Measurements from ENCODE around the gene XRCC2.

Gene XRCC2

DNA sequence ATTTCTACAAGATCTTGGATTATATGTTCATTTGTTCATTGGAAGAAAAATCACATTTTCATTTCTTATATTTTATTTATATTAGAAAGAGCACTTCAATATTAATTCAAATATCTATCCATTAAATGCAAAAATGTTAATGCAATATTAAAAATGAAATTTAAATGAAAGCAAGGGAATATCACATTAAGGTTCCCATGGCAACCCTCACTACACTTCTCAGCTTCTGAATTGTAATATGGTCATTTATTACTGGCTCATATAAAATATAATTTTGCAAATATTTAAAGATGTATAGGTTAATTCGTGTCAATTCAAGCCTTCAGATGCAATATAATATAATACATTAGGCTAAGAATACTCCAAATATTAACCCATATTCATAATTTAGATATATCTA is 38.8 kb downstream of the XRCC2 start:
- no CpG with 5 or more reads among the region's 1 CpG for WGBS, 2 donors (ENCODE audit: extremely low coverage in 2 of 2, insufficient read length in 2 of 2, insufficient replicate concordance in 1 of 2)
- H2AFZ ChIP-seq (ENCODE audit: low read length): no peak overlapping the region

DNA sequence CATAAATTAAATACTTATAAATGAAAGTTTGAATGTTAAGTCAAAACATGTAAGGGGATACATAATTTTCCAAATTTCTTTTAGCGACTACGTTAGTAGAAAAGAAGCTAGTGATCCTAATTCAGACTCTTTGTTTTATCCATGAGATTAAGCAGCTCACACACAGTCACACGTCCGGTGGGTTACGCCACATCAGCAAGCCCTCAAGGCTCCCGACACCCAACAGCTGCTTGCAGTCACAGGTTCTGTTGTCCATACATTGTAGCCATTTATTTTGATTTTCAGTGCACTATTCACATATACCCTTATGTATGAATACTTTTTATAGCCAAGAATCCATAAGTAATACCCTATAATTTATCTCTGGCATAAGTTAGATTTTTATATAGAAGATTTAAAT is 39.5 kb downstream of the XRCC2 start:
- no peak overlapping the region for H3K27ac ChIP-seq (replicated peaks; ENCODE audit: low read length)
- no peaks in the 10 kb centered on the region for H3K36me3 ChIP-seq (replicated peaks in 1 of 2; ENCODE audit: control insufficient read depth in 2 of 2, insufficient read depth in 2 of 2, low read length in 2 of 2)
- H2AK5ac ChIP-seq (ENCODE audit: low read depth, low read length): no peak overlapping the region
- no peak overlapping the region for H3K4me2 ChIP-seq (ENCODE audit: insufficient read depth, low read length, poor library complexity, severe bottlenecking)
- no peaks in the 10 kb centered on the region for H3K79me1 ChIP-seq (ENCODE audit: low read depth, low read length)
- no peak overlapping the region for H2BK15ac ChIP-seq (ENCODE audit: low read length)
- H3K9me3 ChIP-seq (replicated peaks in 1 of 2; ENCODE audit: control insufficient read depth in 2 of 2, insufficient read depth in 1 of 2, low read depth in 1 of 2, low read length in 2 of 2): no peaks in the 10 kb centered on the region
- H3K9ac ChIP-seq (ENCODE audit: low read depth, low read length, poor library complexity): no peak overlapping the region
- WGBS, 2 donors (ENCODE audit: extremely low coverage in 2 of 2, insufficient read length in 2 of 2, insufficient replicate concordance in 1 of 2): no CpG with 5 or more reads among the region's 6 CpGs
- no peak overlapping the region for H2BK12ac ChIP-seq (ENCODE audit: low read length)
- no peak overlapping the region for H4K8ac ChIP-seq (ENCODE audit: low read depth, low read length)
- H2BK5ac ChIP-seq (ENCODE audit: low read length): no peak overlapping the region
- no peak overlapping the region for H3K18ac ChIP-seq (ENCODE audit: low read length)
- no peaks in the 10 kb centered on the region for H3K27me3 ChIP-seq (ENCODE audit: control insufficient read depth in 3 of 3, insufficient read depth in 3 of 3, low read depth in 1 of 3, low read length in 3 of 3)
- no peak overlapping the region for H2BK120ac ChIP-seq (ENCODE audit: low read depth, low read length)
- no peak overlapping the region for H2AFZ ChIP-seq (ENCODE audit: low read length)
- no peak for DNase-seq (ENCODE audit: low spot score)
- H3K14ac ChIP-seq (ENCODE audit: low read length): no peak overlapping the region
- no peak overlapping the region for H3K23ac ChIP-seq (ENCODE audit: low read depth, low read length, poor library complexity)
- no peaks in the 10 kb centered on the region for H3K4me1 ChIP-seq (ENCODE audit: control insufficient read depth in 2 of 2, insufficient read depth in 1 of 2, low read depth in 1 of 2, low read length in 2 of 2)
- no peak overlapping the region for H4K91ac ChIP-seq (ENCODE audit: low read depth, low read length, poor library complexity)
- H3K4me3 ChIP-seq (ENCODE audit: low read length in 2 of 2): no peak overlapping the region
- H3K4ac ChIP-seq (ENCODE audit: low read length): no peak overlapping the region

More for the DNA sequence above, 38.8 kb downstream of the XRCC2 start:
- H3K79me1 ChIP-seq (ENCODE audit: low read depth, low read length): no peaks in the 10 kb centered on the region
- H3K9me3 ChIP-seq (replicated peaks in 1 of 2; ENCODE audit: control insufficient read depth in 2 of 2, insufficient read depth in 1 of 2, low read depth in 1 of 2, low read length in 2 of 2): no peaks in the 10 kb centered on the region
- no peak overlapping the region for H3K9ac ChIP-seq (ENCODE audit: low read depth, low read length, poor library complexity)
- H3K18ac ChIP-seq (ENCODE audit: low read length): no peak overlapping the region
- H3K4me1 ChIP-seq (ENCODE audit: control insufficient read depth in 2 of 2, insufficient read depth in 1 of 2, low read depth in 1 of 2, low read length in 2 of 2): no peaks in the 10 kb centered on the region
- no peak overlapping the region for H2BK15ac ChIP-seq (ENCODE audit: low read length)
- no peak overlapping the region for H4K91ac ChIP-seq (ENCODE audit: low read depth, low read length, poor library complexity)
- no peaks in the 10 kb centered on the region for H3K27me3 ChIP-seq (ENCODE audit: control insufficient read depth in 3 of 3, insufficient read depth in 3 of 3, low read depth in 1 of 3, low read length in 3 of 3)
- no peak overlapping the region for H2BK120ac ChIP-seq (ENCODE audit: low read depth, low read length)
- no peak overlapping the region for H2BK5ac ChIP-seq (ENCODE audit: low read length)
- no peak overlapping the region for H4K8ac ChIP-seq (ENCODE audit: low read depth, low read length)
- H2BK12ac ChIP-seq (ENCODE audit: low read length): no peak overlapping the region
- H3K36me3 ChIP-seq (replicated peaks in 1 of 2; ENCODE audit: control insufficient read depth in 2 of 2, insufficient read depth in 2 of 2, low read length in 2 of 2): no peaks in the 10 kb centered on the region
- no peak for DNase-seq (ENCODE audit: low spot score)
- no peak overlapping the region for H3K14ac ChIP-seq (ENCODE audit: low read length)
- H3K27ac ChIP-seq (replicated peaks; ENCODE audit: low read length): no peak overlapping the region
- H3K4me3 ChIP-seq (ENCODE audit: low read length in 2 of 2): no peak overlapping the region
- no peak overlapping the region for H2AK5ac ChIP-seq (ENCODE audit: low read depth, low read length)
- no peak overlapping the region for H3K23ac ChIP-seq (ENCODE audit: low read depth, low read length, poor library complexity)
- no peak overlapping the region for H3K4me2 ChIP-seq (ENCODE audit: insufficient read depth, low read length, poor library complexity, severe bottlenecking)
- H3K4ac ChIP-seq (ENCODE audit: low read length): no peak overlapping the region

DNA sequence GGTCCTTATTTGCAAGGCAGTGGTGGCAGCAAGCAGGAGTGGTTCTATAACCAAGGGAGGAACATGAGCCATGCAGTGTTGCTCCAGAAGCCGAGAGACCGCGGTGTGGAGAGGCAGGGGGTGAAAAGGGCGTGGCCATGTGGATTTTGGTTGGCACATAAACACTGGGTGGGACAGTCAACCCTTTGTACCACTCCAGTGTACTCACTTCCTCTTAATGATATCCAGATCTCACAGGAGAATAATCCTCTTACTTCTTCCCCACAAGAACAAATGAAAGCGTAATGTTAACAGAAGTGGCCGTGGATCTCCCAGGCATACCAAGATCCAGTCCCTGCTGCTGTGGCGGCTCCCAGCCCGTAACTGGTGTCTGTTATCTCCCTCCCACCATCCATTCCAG is 42.4 kb downstream of the XRCC2 start:
- Histone ChIP-seq H3K4me2 (ENCODE audit: insufficient read depth, low read length, poor library complexity, severe bottlenecking) (no peak overlapping the region), H2BK120ac (ENCODE audit: low read depth, low read length) (no peak overlapping the region), H3K27ac (replicated peaks; ENCODE audit: low read length) (no peak overlapping the region), H3K36me3 (replicated peaks in 1 of 2; ENCODE audit: control insufficient read depth in 2 of 2, insufficient read depth in 2 of 2, low read length in 2 of 2) (no peaks in the 10 kb centered on the region), H3K4me3 (ENCODE audit: low read length in 2 of 2) (no peak overlapping the region), H3K18ac (ENCODE audit: low read length) (no peak overlapping the region), H3K4ac (ENCODE audit: low read length) (no peak overlapping the region), H2BK5ac (ENCODE audit: low read length) (no peak overlapping the region), H3K9me3 (replicated peaks in 1 of 2; ENCODE audit: control insufficient read depth in 2 of 2, insufficient read depth in 1 of 2, low read depth in 1 of 2, low read length in 2 of 2) (no peaks in the 10 kb centered on the region), H2BK15ac (ENCODE audit: low read length) (no peak overlapping the region), H3K79me1 (ENCODE audit: low read depth, low read length) (no peaks in the 10 kb centered on the region), H4K8ac (ENCODE audit: low read depth, low read length) (no peak overlapping the region), H4K91ac (ENCODE audit: low read depth, low read length, poor library complexity) (no peak overlapping the region), H3K4me1 (ENCODE audit: control insufficient read depth in 2 of 2, insufficient read depth in 1 of 2, low read depth in 1 of 2, low read length in 2 of 2) (no peaks in the 10 kb centered on the region), H2BK12ac (ENCODE audit: low read length) (no peak overlapping the region), H3K14ac (ENCODE audit: low read length) (no peak overlapping the region), H3K27me3 (ENCODE audit: control insufficient read depth in 3 of 3, insufficient read depth in 3 of 3, low read depth in 1 of 3, low read length in 3 of 3) (no peaks in the 10 kb centered on the region), H2AK5ac (ENCODE audit: low read depth, low read length) (no peak overlapping the region), H2AFZ (ENCODE audit: low read length) (no peak overlapping the region), H3K23ac (ENCODE audit: low read depth, low read length, poor library complexity) (peak overlapping the region; percentile 39), H3K9ac (ENCODE audit: low read depth, low read length, poor library complexity) (no peak overlapping the region)
- no peak for DNase-seq (ENCODE audit: low spot score)
- WGBS, 2 donors (ENCODE audit: extremely low coverage in 2 of 2, insufficient read length in 2 of 2, insufficient replicate concordance in 1 of 2): no CpG with 5 or more reads among the region's 8 CpGs

DNA sequence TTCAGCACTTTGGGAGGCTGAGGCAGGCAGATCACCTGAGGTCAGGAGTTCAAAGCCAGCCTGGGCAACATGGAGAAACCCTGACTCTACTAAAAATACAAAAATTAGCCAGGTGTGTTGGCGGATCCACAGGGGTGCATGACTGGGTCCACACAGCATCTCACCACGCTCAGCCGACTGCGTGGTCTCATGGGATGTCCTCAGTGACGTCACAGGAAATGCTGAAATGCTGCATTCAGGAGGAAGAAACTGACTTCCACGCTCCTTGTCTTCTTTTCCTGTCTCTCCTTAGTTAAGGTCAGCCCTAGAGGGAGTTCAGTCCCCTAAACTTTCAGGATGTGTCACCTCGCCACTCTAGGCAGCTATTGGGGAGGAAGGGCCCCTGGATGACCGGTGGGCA is 42.9 kb downstream of the XRCC2 start:
- no CpG with 5 or more reads among the region's 8 CpGs for WGBS, 2 donors (ENCODE audit: extremely low coverage in 2 of 2, insufficient read length in 2 of 2, insufficient replicate concordance in 1 of 2)

More for the DNA sequence above, 42.9 kb downstream of the XRCC2 start:
- Histone ChIP-seq H3K9ac (ENCODE audit: low read depth, low read length, poor library complexity) (no peak overlapping the region), H3K27ac (replicated peaks; ENCODE audit: low read length) (no peak overlapping the region), H2BK5ac (ENCODE audit: low read length) (no peak overlapping the region), H2AK5ac (ENCODE audit: low read depth, low read length) (no peak overlapping the region), H3K14ac (ENCODE audit: low read length) (no peak overlapping the region), H3K4me3 (ENCODE audit: low read length in 2 of 2) (no peak overlapping the region), H3K4ac (ENCODE audit: low read length) (no peak overlapping the region), H3K4me1 (ENCODE audit: control insufficient read depth in 2 of 2, insufficient read depth in 1 of 2, low read depth in 1 of 2, low read length in 2 of 2) (no peaks in the 10 kb centered on the region), H3K36me3 (replicated peaks in 1 of 2; ENCODE audit: control insufficient read depth in 2 of 2, insufficient read depth in 2 of 2, low read length in 2 of 2) (no peaks in the 10 kb centered on the region), H2AFZ (ENCODE audit: low read length) (no peak overlapping the region), H3K9me3 (replicated peaks in 1 of 2; ENCODE audit: control insufficient read depth in 2 of 2, insufficient read depth in 1 of 2, low read depth in 1 of 2, low read length in 2 of 2) (no peaks in the 10 kb centered on the region), H2BK120ac (ENCODE audit: low read depth, low read length) (no peak overlapping the region), H3K4me2 (ENCODE audit: insufficient read depth, low read length, poor library complexity, severe bottlenecking) (no peak overlapping the region), H2BK15ac (ENCODE audit: low read length) (no peak overlapping the region), H3K23ac (ENCODE audit: low read depth, low read length, poor library complexity) (no peak overlapping the region), H4K8ac (ENCODE audit: low read depth, low read length) (no peak overlapping the region), H2BK12ac (ENCODE audit: low read length) (no peak overlapping the region), H4K91ac (ENCODE audit: low read depth, low read length, poor library complexity) (no peak overlapping the region), H3K18ac (ENCODE audit: low read length) (no peak overlapping the region), H3K27me3 (ENCODE audit: control insufficient read depth in 3 of 3, insufficient read depth in 3 of 3, low read depth in 1 of 3, low read length in 3 of 3) (no peaks in the 10 kb centered on the region), H3K79me1 (ENCODE audit: low read depth, low read length) (no peaks in the 10 kb centered on the region)
- DNase-seq (ENCODE audit: low spot score): no peak
